Measurements from ENCODE around the gene TMTC2. TPM values are rescaled to one million over a fixed set of nuclear protein-coding genes. Genes with fewer than 3 reads are reported as not detected.

Gene TMTC2
- total and polyA plus RNA-seq, 12 donors, result 1.6 to 4.4 (median 2.7) TPM

DNA sequence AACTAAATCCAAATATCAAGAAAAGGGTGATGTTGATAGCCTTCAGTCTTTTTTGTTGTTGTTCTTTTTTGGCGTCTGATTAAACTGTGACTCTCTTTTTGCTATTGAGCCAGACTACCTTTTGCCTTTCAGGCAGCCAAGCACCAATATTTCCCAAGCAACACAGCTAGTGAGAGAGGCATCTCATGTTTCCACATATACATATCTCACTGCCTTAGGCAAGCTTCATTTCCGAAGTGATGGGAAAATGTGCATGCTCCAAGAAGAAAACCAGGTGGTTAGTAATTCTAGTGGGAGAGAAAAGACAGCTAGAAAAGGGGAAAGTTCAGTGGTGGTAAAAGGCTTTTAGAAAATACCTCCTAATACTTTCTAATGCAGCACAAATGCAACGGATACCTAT is 277.7 kb downstream of the TMTC2 start:
- H3K4me3 ChIP-seq, result no peak overlapping the region
- 72 to 79% (median 78%) methylated on average over 3 of the region's 3 CpGs for WGBS, 4 donors
- no peak for DNase-seq
- no peaks in the 10 kb centered on the region for H3K9me3 ChIP-seq (replicated peaks in 1 of 3)
- H3K27ac ChIP-seq, result no peak overlapping the region
- H3K27me3 ChIP-seq, result no peaks in the 10 kb centered on the region
- H3K36me3 ChIP-seq (replicated peaks in 1 of 2), result no peaks in the 10 kb centered on the region
- H3K4me1 ChIP-seq (replicated peaks in 1 of 2), result no peaks in the 10 kb centered on the region
- TF ChIP-seq CTCF (IDR thresholded peaks at IDR 0.05), result no peak
- no peak for TF ChIP-seq POLR2A (IDR thresholded peaks at IDR 0.05)
- intact Hi-C loops (cut with DNase I), result no loop called here

DNA sequence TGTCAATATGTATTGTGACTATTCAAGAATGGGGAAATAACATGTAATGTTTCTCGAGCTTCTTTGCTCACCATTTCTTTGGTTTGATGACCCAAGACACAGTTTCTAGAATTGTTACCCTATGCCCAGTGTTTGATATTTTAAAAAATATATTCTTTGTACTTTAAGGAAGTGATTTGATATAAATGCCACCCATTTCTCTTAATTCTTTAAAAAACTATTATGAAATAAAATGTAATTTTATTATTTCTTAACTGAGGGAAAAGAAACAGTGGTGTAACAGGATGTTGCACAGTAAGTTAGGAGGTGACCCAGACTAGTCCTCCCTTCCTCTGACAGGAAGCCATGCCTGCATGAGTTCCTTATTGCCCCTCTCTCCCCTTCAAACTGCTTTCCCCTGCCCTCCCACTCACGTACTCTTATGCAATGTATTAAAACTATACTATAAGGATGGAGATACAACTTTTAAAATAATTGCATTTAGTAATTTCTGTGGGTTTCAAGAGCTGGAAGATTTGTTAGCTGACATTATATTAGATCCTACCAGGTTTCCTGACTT is 279.4 kb downstream of the TMTC2 start:
- H3K4me1 ChIP-seq (replicated peaks in 1 of 2), result no peaks in the 10 kb centered on the region
- no peaks in the 10 kb centered on the region for H3K9me3 ChIP-seq (replicated peaks in 1 of 3)
- 55 to 64% (median 61%) methylated on average over 2 of the region's 2 CpGs for WGBS, 4 donors
- no peaks in the 10 kb centered on the region for H3K36me3 ChIP-seq (replicated peaks in 1 of 2)
- H3K27ac ChIP-seq, result no peak overlapping the region
- intact Hi-C loops (cut with DNase I), result no loop called here
- TF ChIP-seq POLR2A (IDR thresholded peaks at IDR 0.05) (no peak), CTCF (IDR thresholded peaks at IDR 0.05) (no peak)
- H3K27me3 ChIP-seq, result no peaks in the 10 kb centered on the region
- peak in 2 of 7 donors; percentile 4 to 12 for DNase-seq
- H3K4me3 ChIP-seq, result no peak overlapping the region

- intact Hi-C loops (cut with DNase I), result no loop called here
- no peak overlapping the region for H3K4me3 ChIP-seq
- H3K36me3 ChIP-seq (replicated peaks in 1 of 2), result no peaks in the 10 kb centered on the region
- H3K27ac ChIP-seq, result no peak overlapping the region
- TF ChIP-seq POLR2A (IDR thresholded peaks at IDR 0.05), result no peak
- no peak for TF ChIP-seq CTCF (IDR thresholded peaks at IDR 0.05)
- H3K4me1 ChIP-seq (replicated peaks in 1 of 2), result no peaks in the 10 kb centered on the region
- no peaks in the 10 kb centered on the region for H3K27me3 ChIP-seq
- no peaks in the 10 kb centered on the region for H3K9me3 ChIP-seq (replicated peaks in 1 of 3)
- no peak for DNase-seq
- WGBS, 4 donors, result 74 to 81% (median 78%) methylated on average over 3 of the region's 3 CpGs
Measured at GRCh38 chr12:82968631-82969367, 282.1 kb downstream of the TMTC2 start.

GRCh38 chr12:82970614-82971013 is 283.9 kb downstream of the TMTC2 start:
- H3K9me3 ChIP-seq (replicated peaks in 1 of 3), result no peaks in the 10 kb centered on the region
- no peak overlapping the region for H3K4me3 ChIP-seq
- no peak for TF ChIP-seq CTCF (IDR thresholded peaks at IDR 0.05)
- no peak for TF ChIP-seq POLR2A (IDR thresholded peaks at IDR 0.05)
- WGBS, 4 donors, result 96 to 100% (median 100%) methylated on average over 3 of the region's 3 CpGs
- no peaks in the 10 kb centered on the region for H3K36me3 ChIP-seq (replicated peaks in 1 of 2)
- DNase-seq, result no peak
- no peaks in the 10 kb centered on the region for H3K4me1 ChIP-seq (replicated peaks in 1 of 2)
- no peak overlapping the region for H3K27ac ChIP-seq
- intact Hi-C loops (cut with DNase I), result no loop called here
- H3K27me3 ChIP-seq, result no peaks in the 10 kb centered on the region

Measured in adrenal gland (tissue), 12 donors.